HepG2 (cell line): ENCODE results near the gene CLDN19. TPM values are rescaled to one million over a fixed set of nuclear protein-coding genes. Genes with fewer than 3 reads are reported as not detected.

Experiments
- ATAC-seq: fragments of 200-7000 bp; cut with Tn5 transposase; 3 replicates; pipeline ENCODE4 v1.9.1; 2020; ENCODE audit warnings: mild to moderate bottlenecking, moderate library complexity
- BruUV-seq: library from RNA; stranded (reverse); fragments of 400-500 nt; replicated peaks from 2 replicates; lab custom pipeline; 2021; lab: Mats Ljungman, UMichigan
- CTCF ChIA-PET: fragments of 300-600 bp; formaldehyde crosslinking; extraction: SDS; loops from one replicate; lab custom pipeline; 2021; ENCODE audit warnings: low total read pairs, inconsistent platforms, low intra/inter-chr PET ratio; lab: Yijun Ruan, JAX
- POLR2A ChIA-PET: fragments of 350-600 bp; sonication (Branson Sonifier 250); formaldehyde crosslinking; loops from one replicate; lab custom pipeline; 2020; ENCODE audit warnings: antibody characterized with exemption, inconsistent platforms; lab: Yijun Ruan, JAX
- DNase-seq: peaks from one replicate; pipeline ENCODE4 v3.0.0-alpha.2; 2015; ENCODE audit warnings: low spot score
- FAIRE-seq: peaks from 3 replicates; lab custom pipeline; 2011; peaks lifted over from hg19 to GRCh38; lab: Jason Lieb, UNC
- H2AFZ ChIP-seq: one replicate; pipeline ENCODE4 v1.6.1; 2011; ENCODE audit warnings: low read length, inconsistent platforms
- H3K27ac ChIP-seq: fragments of 300-600 bp; 3 replicates; pipeline ENCODE4 v1.8.0; 2011; ENCODE audit warnings: mixed run types, mild to moderate bottlenecking, mixed read lengths, low read length, inconsistent platforms; ENCODE audit not compliant: insufficient read depth; ENCODE audit errors: extremely low read length
- H3K27me3 ChIP-seq, 2 experiments: fragments of 200-600 bp in 1 of 2; 2 replicates in 1 of 2; 3 replicates in 1 of 2; pipeline versions ENCODE4 v1.6.0 to v1.8.0; 2011; ENCODE audit warnings: low read length in 2 of 2, mild to moderate bottlenecking in 2 of 2, moderate library complexity in 2 of 2, inconsistent platforms in 1 of 2; ENCODE audit not compliant: insufficient read depth in 2 of 2, control insufficient read depth in 1 of 2
- H3K36me3 ChIP-seq, 2 experiments: fragments of 200-600 bp in 1 of 2; replicated peaks in 1 of 2; 2 replicates in 1 of 2; 3 replicates in 1 of 2; pipeline versions ENCODE4 v1.5.1 to v1.8.0; 2011; ENCODE audit warnings: low read length in 2 of 2, inconsistent platforms in 1 of 2; ENCODE audit not compliant: insufficient read depth in 2 of 2, control insufficient read depth in 1 of 2
- H3K4me1 ChIP-seq: 2 replicates; pipeline ENCODE4 v1.5.1; 2012; ENCODE audit warnings: low read length, inconsistent platforms; ENCODE audit not compliant: insufficient read depth
- H3K4me2 ChIP-seq: 2 replicates; pipeline ENCODE4 v1.6.0; 2011; ENCODE audit warnings: low read depth, low read length, inconsistent platforms
- H3K4me3 ChIP-seq, 3 experiments: fragments of 200-600 bp in 1 of 3; sonication (generic), shearing (Covaris generic) in 1 of 3; replicated peaks in 1 of 3; 2 replicates each; pipeline ENCODE4 v1.5.1; 2011 to 2016; ENCODE audit warnings: low read length in 3 of 3, inconsistent platforms in 2 of 3, low read depth in 2 of 3, mild to moderate bottlenecking in 2 of 3, control low read depth in 1 of 3, mixed read lengths in 1 of 3; ENCODE audit not compliant: insufficient read depth in 1 of 3
- H3K79me2 ChIP-seq: one replicate; pipeline ENCODE4 v1.6.1; 2011; ENCODE audit warnings: low read length, inconsistent platforms; ENCODE audit not compliant: insufficient read depth
- H3K9ac ChIP-seq: 2 replicates; pipeline ENCODE4 v1.6.0; 2011; ENCODE audit warnings: mild to moderate bottlenecking, low read depth, low read length, inconsistent platforms; ENCODE audit not compliant: insufficient read depth
- H3K9me3 ChIP-seq: 2 replicates; pipeline ENCODE4 v1.5.1; 2012; ENCODE audit warnings: mild to moderate bottlenecking, low read length
- H4K20me1 ChIP-seq: 2 replicates; pipeline ENCODE4 v1.6.0; 2011; ENCODE audit warnings: inconsistent platforms, mild to moderate bottlenecking, low read length, moderate library complexity; ENCODE audit not compliant: insufficient read depth
- GATAD1 ChIP-seq: IDR thresholded peaks from 2 replicates; pipeline ENCODE4 v1.6.1; 2016; ENCODE audit warnings: missing genetic modification reagents, missing compliant biosample characterization
- MTA1 ChIP-seq: sonication (generic); formaldehyde crosslinking; IDR thresholded peaks from 2 replicates; pipeline ENCODE4 v1.4.0; 2020; ENCODE audit warnings: missing genetic modification reagents, mild to moderate bottlenecking, borderline replicate concordance
- PTBP1 ChIP-seq: fragments of 200-400 bp; formaldehyde crosslinking; IDR thresholded peaks from 2 replicates; pipeline ENCODE4 v1.6.1; 2018; ENCODE audit warnings: low read length, low read depth; ENCODE audit not compliant: poor library complexity, severe bottlenecking
- SALL2 ChIP-seq: sonication (generic); formaldehyde crosslinking; IDR thresholded peaks from 2 replicates; pipeline ENCODE4 v1.8.1; 2023; ENCODE audit warnings: mild to moderate bottlenecking, missing genetic modification reagents, inconsistent platforms
- SUZ12 ChIP-seq: fragments of 150-350 bp; IDR thresholded peaks from 2 replicates; pipeline ENCODE4 v1.6.1; 2014; ENCODE audit warnings: low read depth, low read length
- ZKSCAN8 ChIP-seq: IDR thresholded peaks from 2 replicates; pipeline ENCODE4 v1.6.1; 2016; ENCODE audit warnings: borderline replicate concordance, missing genetic modification reagents, missing compliant biosample characterization
- WGBS: methylation state at CpG from one replicate; pipeline ENCODE4 v1.1.6; 2017; ENCODE audit warnings: low lambda C conversion rate; 5-methylcytosine and 5-hydroxymethylcytosine counted together
- in situ Hi-C: cut with HindIII; loops from 2 replicates; pipeline ENCODE4 v1.10.0; 2017; ENCODE audit warnings: low pct_unique_long_range_greater_than_20kb; ENCODE audit not compliant: extremely low pct_ligation_motif_present
- intact Hi-C: fragments of 100-400 bp; cut with micrococcal nuclease; formaldehyde crosslinking; loops from one replicate; pipeline ENCODE4 v1.10.0; 2022; ENCODE audit not compliant: unreplicated experiment
- polyA plus RNA-seq, 8 experiments: library from polyadenylated mRNA; depleted of rRNA in 3 of 8; stranded (reverse) in 7 of 8; unstranded in 1 of 8; fragments of >200 nt; fragmentation: Illumina TruSeq in 4 of 8; extraction: Trizol in 4 of 8; gene quantifications; 2 replicates each; pipeline versions ENCODE4 v1.2.1 to v1.2.3, GENCODE V29; 2011 to 2016; ENCODE audit warnings: low read depth in 4 of 8, missing spikeins in 1 of 8, mixed read lengths in 1 of 8; ENCODE audit not compliant: insufficient read depth in 1 of 8
- total RNA-seq, 5 experiments: library from RNA; depleted of rRNA; stranded (reverse); fragments of >200 nt; fragmentation: Illumina TruSeq; extraction: Trizol; gene quantifications; 2 replicates each; pipeline ENCODE4 v1.2.3, GENCODE V29; 2016; ENCODE audit warnings: low read depth in 1 of 5
- TF ChIP-seq, protein P1 (sequence below): sonication (generic); formaldehyde crosslinking; IDR thresholded peaks from 2 replicates; pipeline ENCODE4 v1.4.0; 2020; ENCODE audit warnings: mild to moderate bottlenecking, missing genetic modification reagents
- TF ChIP-seq, protein P2 (sequence below): sonication (generic); formaldehyde crosslinking; IDR thresholded peaks from 2 replicates; pipeline ENCODE4 v1.8.0; 2022; ENCODE audit warnings: low read depth, missing genetic modification reagents

Gene CLDN19
- total and polyA plus RNA-seq, 2 of the 13 experiments (the other 11 are each of a cell fraction or from before 2014, with no cell fraction given) = 5.0 to 7.6 TPM

DNA sequence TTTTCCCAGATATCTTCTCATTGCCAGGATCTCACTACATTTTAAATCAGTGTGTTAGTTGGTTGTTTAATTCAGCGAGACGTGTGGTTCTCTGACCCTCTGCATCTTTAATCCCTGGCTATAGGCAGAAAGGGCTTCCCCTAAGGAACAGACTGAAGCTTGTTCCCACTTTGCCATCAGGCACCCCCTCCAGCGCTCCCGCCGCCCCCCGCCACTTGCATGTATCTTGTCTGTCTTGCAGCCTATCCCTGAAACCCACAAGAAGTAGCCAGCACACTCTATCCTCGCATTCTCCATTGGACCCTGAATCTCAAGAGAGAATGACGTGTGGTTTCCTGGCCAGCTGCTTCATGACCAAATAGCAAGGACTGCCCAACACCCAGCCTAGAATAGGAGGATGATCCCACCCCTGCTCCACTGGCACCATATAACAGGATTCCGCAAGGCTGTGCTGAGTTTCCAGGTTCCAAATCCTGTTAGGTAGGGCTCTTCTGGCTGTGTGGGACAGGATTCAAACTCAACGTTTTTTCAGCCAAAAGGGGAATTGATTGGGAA, 7.8 kb downstream of the CLDN19 start:
- DNase-seq (no peak), ATAC-seq (no peak), FAIRE-seq (no peak)
- in situ Hi-C loops (loop anchor here (25.0 kb wide), 1 partner anchor 395 kb away; the partner anchor contains the start of gene FOXJ3), intact Hi-C loops (no loop called here)
- Histone ChIP-seq H4K20me1 (no peaks in the 10 kb centered on the region), H3K27me3 (no peaks in the 10 kb centered on the region), H3K9me3 (no peaks in the 10 kb centered on the region), H3K4me3 (no peak overlapping the region), H3K4me1 (peaks cover 35% of the 10 kb centered on the region), H3K9ac (no peak overlapping the region), H3K79me2 (no peaks in the 10 kb centered on the region), H2AFZ (no peak overlapping the region)
- WGBS = 85% methylated on average over 10 of the region's 10 CpGs
- CTCF ChIA-PET = no interaction called here
- POLR2A ChIA-PET = interaction anchor here (1.2 kb wide), 1 partner anchor 74 kb away, joined by 4 read pairs; the partner anchor contains the start of gene PPIH
- TSS peak; percentile 51 for BruUV-seq
- TF ChIP-seq MTA1 (CRISPR knock-in tag) (no peak), SUZ12 (no peak), GATAD1 (CRISPR knock-in tag) (no peak), ZKSCAN8 (no peak), SALL2 (CRISPR knock-in tag) (no peak), PTBP1 (no peak)
- TF ChIP-seq, protein P1, sequence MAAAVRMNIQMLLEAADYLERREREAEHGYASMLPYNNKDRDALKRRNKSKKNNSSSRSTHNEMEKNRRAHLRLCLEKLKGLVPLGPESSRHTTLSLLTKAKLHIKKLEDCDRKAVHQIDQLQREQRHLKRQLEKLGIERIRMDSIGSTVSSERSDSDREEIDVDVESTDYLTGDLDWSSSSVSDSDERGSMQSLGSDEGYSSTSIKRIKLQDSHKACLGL (CRISPR knock-in tag) = no peak
- TF ChIP-seq, protein P2, sequence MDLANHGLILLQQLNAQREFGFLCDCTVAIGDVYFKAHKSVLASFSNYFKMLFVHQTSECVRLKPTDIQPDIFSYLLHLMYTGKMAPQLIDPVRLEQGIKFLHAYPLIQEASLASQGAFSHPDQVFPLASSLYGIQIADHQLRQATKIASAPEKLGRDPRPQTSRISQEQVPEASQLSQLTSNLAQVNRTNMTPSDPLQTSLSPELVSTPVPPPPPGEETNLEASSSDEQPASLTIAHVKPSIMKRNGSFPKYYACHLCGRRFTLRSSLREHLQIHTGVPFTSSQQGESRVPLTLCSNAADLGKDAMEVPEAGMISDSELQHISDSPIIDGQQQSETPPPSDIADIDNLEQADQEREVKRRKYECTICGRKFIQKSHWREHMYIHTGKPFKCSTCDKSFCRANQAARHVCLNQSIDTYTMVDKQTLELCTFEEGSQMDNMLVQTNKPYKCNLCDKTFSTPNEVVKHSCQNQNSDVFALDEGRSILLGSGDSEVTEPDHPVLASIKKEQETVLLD (CRISPR knock-in tag) = no peak
- TF ChIP-seq, all 625 proteins: peak for 0
- no peaks in the 10 kb centered on the region for H3K36me3 ChIP-seq
- H3K27ac ChIP-seq = no peak overlapping the region
- no peak overlapping the region for H3K4me2 ChIP-seq
